Measurements from ENCODE around the gene TLE4.

GRCh38 chr9:79756414-79756813 is 184.6 kb downstream of the TLE4 start:
- TF ChIP-seq POLR2AphosphoS5 (IDR thresholded peaks at IDR 0.05; ENCODE audit: low read depth, low read length) (no peak), TAF1 (IDR thresholded peaks at IDR 0.05; ENCODE audit: borderline replicate concordance, low read depth, low read length) (no peak)
